Ishikawa (cell line): ENCODE data around the gene DET1.

Experiments
- CREB1 ChIP-seq: IDR thresholded peaks from 2 replicates; pipeline ENCODE4 v1.6.1; 2012; ENCODE audit warnings: low read depth
- EP300 ChIP-seq: IDR thresholded peaks from 2 replicates; pipeline ENCODE4 v1.6.1; 2012; ENCODE audit warnings: borderline replicate concordance
- FOXM1 ChIP-seq: IDR thresholded peaks from 2 replicates; pipeline ENCODE4 v1.6.1; 2012; ENCODE audit warnings: low read depth, borderline replicate concordance
- MAX ChIP-seq: IDR thresholded peaks from 2 replicates; pipeline ENCODE4 v1.6.1; 2012
- NFIC ChIP-seq: IDR thresholded peaks from 2 replicates; pipeline ENCODE4 v1.6.1; 2012
- REST ChIP-seq: IDR thresholded peaks from 2 replicates; pipeline ENCODE4 v1.6.1; 2012; ENCODE audit warnings: low read depth, mild to moderate bottlenecking
- TAF1 ChIP-seq: IDR thresholded peaks from 2 replicates; pipeline ENCODE4 v1.6.1; 2012; ENCODE audit warnings: low read depth, mild to moderate bottlenecking
- TCF12 ChIP-seq: IDR thresholded peaks from 2 replicates; pipeline ENCODE4 v1.6.1; 2012; ENCODE audit warnings: low read depth
- YY1 ChIP-seq: IDR thresholded peaks from 2 replicates; pipeline ENCODE4 v1.6.1; 2012; ENCODE audit warnings: low read depth

- TF ChIP-seq MAX (no peak), EP300 (no peak), CREB1 (no peak), YY1 (no peak), REST (no peak), FOXM1 (no peak), NFIC (no peak), TAF1 (no peak), TCF12 (no peak)
These were observed 40.1 kb upstream of the DET1 start for GRCh38 chr15:88586401-88587162.
